B cell (primary cell): ENCODE measurements around the gene RAB3C. TPM values are rescaled to one million over a fixed set of nuclear protein-coding genes. Genes with fewer than 3 reads are reported as not detected.

Experiments used
- ATAC-seq: fragments of 200-7000 bp; cut with Tn5 transposase; one replicate; pipeline ENCODE4 v1.10.0; 2021; ENCODE audit warnings: low read depth, mild to moderate bottlenecking, moderate number of reproducible peaks, moderate library complexity
- CTCF ChIA-PET: fragments of 350-600 bp; sonication (Branson Sonifier 250); formaldehyde crosslinking; loops from one replicate; lab custom pipeline; 2021; ENCODE audit warnings: antibody characterized with exemption, inconsistent platforms; lab: Charles Lee
- POLR2A ChIA-PET: fragments of 350-600 bp; sonication (Branson Sonifier 250); formaldehyde crosslinking; loops from one replicate; lab custom pipeline; 2021; ENCODE audit warnings: antibody characterized with exemption; lab: Charles Lee
- DNase-seq: peaks from one replicate; pipeline ENCODE4 v3.0.0; 2013
- H2AFZ ChIP-seq: 2 replicates; pipeline ENCODE4 v1.6.1; 2012; ENCODE audit warnings: mild to moderate bottlenecking, low read depth, low read length; ENCODE audit not compliant: insufficient read depth, poor library complexity, severe bottlenecking
- H3K27ac ChIP-seq, 2 donors: 1 replicate in 1 of 2; 2 replicates in 1 of 2; pipeline ENCODE4 v1.5.1; 2012 to 2013; ENCODE audit warnings: low read length in 2 of 2, mild to moderate bottlenecking in 2 of 2, moderate library complexity in 1 of 2
- H3K27me3 ChIP-seq, 4 experiments: fragments of 200-600 bp in 1 of 4; sonication (generic) in 1 of 4; replicated peaks in 1 of 4; 1 replicate in 2 of 4; 2 replicates in 2 of 4; pipeline versions ENCODE4 v1.6.1 to v1.7.0; 2013 to 2016; ENCODE audit warnings: low read length in 3 of 4, mild to moderate bottlenecking in 2 of 4, mixed read lengths in 1 of 4, moderate library complexity in 1 of 4; ENCODE audit not compliant: insufficient read depth in 4 of 4, control insufficient read depth in 3 of 4; ENCODE audit errors: control extremely low read depth in 1 of 4
- H3K36me3 ChIP-seq, 2 experiments: replicated peaks in 1 of 2; 1 replicate in 1 of 2; 2 replicates in 1 of 2; pipeline versions ENCODE4 v1.6.1 to v1.7.1; 2013; ENCODE audit warnings: low read length in 1 of 2; ENCODE audit not compliant: insufficient read depth in 2 of 2, control insufficient read depth in 1 of 2; ENCODE audit errors: control extremely low read depth in 1 of 2, extremely low read depth in 1 of 2
- H3K4me1 ChIP-seq, 2 donors: fragments of 200-600 bp in 1 of 2; sonication (generic) in 1 of 2; 1 replicate in 1 of 2; 2 replicates in 1 of 2; pipeline versions ENCODE4 v1.5.1 to v1.6.1; 2013 to 2017; ENCODE audit warnings: low read length in 2 of 2; ENCODE audit not compliant: control insufficient read depth in 2 of 2, insufficient read depth in 2 of 2
- H3K4me2 ChIP-seq: replicated peaks from 2 replicates; pipeline ENCODE3; 2012; ENCODE audit warnings: mild to moderate bottlenecking, low read depth, low read length; ENCODE audit not compliant: poor library complexity, severe bottlenecking
- H3K4me3 ChIP-seq, 5 experiments: fragments of 200-600 bp in 1 of 5; sonication (generic) in 1 of 5; 1 replicate in 3 of 5; 2 replicates in 2 of 5; pipeline versions ENCODE4 v1.5.1 to v1.7.0; 2011 to 2016; ENCODE audit warnings: low read length in 4 of 5, mild to moderate bottlenecking in 4 of 5, low read depth in 2 of 5, control low read depth in 1 of 5, moderate library complexity in 1 of 5; ENCODE audit not compliant: insufficient read depth in 1 of 5; ENCODE audit errors: control extremely low read depth in 1 of 5, extremely low read depth in 1 of 5
- H3K79me2 ChIP-seq: fragments of 200-600 bp; sonication (generic); one replicate; pipeline ENCODE4 v1.6.0; 2016; ENCODE audit warnings: low read length; ENCODE audit not compliant: control insufficient read depth, insufficient read depth
- H3K9ac ChIP-seq: fragments of 200-600 bp; sonication (generic); 2 replicates; pipeline ENCODE4 v1.6.1; 2017; ENCODE audit warnings: mild to moderate bottlenecking, low read length, moderate library complexity
- H3K9me3 ChIP-seq, 3 donors: one replicate each; pipeline versions ENCODE4 v1.6.1 to v1.7.1; 2013; ENCODE audit warnings: low read length in 2 of 3; ENCODE audit not compliant: control insufficient read depth in 2 of 3, insufficient read depth in 1 of 3; ENCODE audit errors: control extremely low read depth in 1 of 3
- H4K20me1 ChIP-seq: 2 replicates; pipeline ENCODE4 v1.6.0; 2012; ENCODE audit warnings: mild to moderate bottlenecking, low read length; ENCODE audit not compliant: insufficient read depth, control insufficient read depth, poor library complexity, severe bottlenecking
- H3K27ac Mint-ChIP-seq: one replicate; pipeline ENCODE4 v1.8.0; 2021; ENCODE audit warnings: mixed read lengths
- H3K27me3 Mint-ChIP-seq: one replicate; pipeline ENCODE4 v1.8.0; 2021; ENCODE audit warnings: mixed read lengths
- H3K4me1 Mint-ChIP-seq: one replicate; pipeline ENCODE4 v1.8.0; 2021; ENCODE audit warnings: mixed read lengths
- H3K4me3 Mint-ChIP-seq: one replicate; pipeline ENCODE4 v1.8.0; 2021; ENCODE audit warnings: mixed read lengths
- H3K9me3 Mint-ChIP-seq: one replicate; pipeline ENCODE4 v1.8.0; 2022; ENCODE audit warnings: mixed read lengths; ENCODE audit not compliant: insufficient read depth
- CTCF ChIP-seq: fragments of 200-600 bp; IDR thresholded peaks from one replicate; pipeline ENCODE4 v1.8.0; 2022; ENCODE audit warnings: antibody characterized with exemption, mild to moderate bottlenecking
- EZH2 ChIP-seq: IDR thresholded peaks from 2 replicates; pipeline ENCODE4 v1.6.1; 2012; ENCODE audit warnings: borderline replicate concordance, low read depth, mild to moderate bottlenecking, moderate library complexity, low read length; ENCODE audit not compliant: insufficient read depth, poor library complexity, severe bottlenecking
- WGBS: methylation state at CpG from one replicate; pipeline ENCODE4 v1.1.5; 2013; ENCODE audit warnings: missing lambda C conversion rate; ENCODE audit not compliant: insufficient coverage; 5-methylcytosine and 5-hydroxymethylcytosine counted together
- intact Hi-C: fragments of 100-400 bp; cut with micrococcal nuclease; formaldehyde crosslinking; loops from one replicate; pipeline ENCODE4 v1.10.0; 2022
- polyA plus RNA-seq: library from polyadenylated mRNA; depleted of rRNA; stranded (reverse); fragments of >200 nt; gene quantifications from 2 replicates; pipeline ENCODE4 v1.2.3, GENCODE V29; 2012
- total RNA-seq, 2 donors: library from RNA; stranded (reverse); fragments of 120-200 nt in 1 of 2; gene quantifications; 1 replicate in 1 of 2; 2 replicates in 1 of 2; pipeline versions ENCODE4 v1.2.3 to v1.2.4, GENCODE V29; 2013 to 2022

RAB3C gene
- total and polyA plus RNA-seq, 2 donors (not counting 1 experiment from before 2014, with no cell fraction given), result 0.20 to 0.58 TPM

GRCh38 chr5:58649716-58650115 lies 66.8 kb downstream of the RAB3C start:
- peaks cover 0 to 4% of the 10 kb centered on the region in 2 donors for H3K4me1 ChIP-seq
- CTCF ChIA-PET, result no interaction called here
- no peaks in the 10 kb centered on the region for H4K20me1 ChIP-seq
- peaks cover 7% of the 10 kb centered on the region for H3K4me1 Mint-ChIP-seq
- H3K4me2 ChIP-seq, result no peak overlapping the region
- H3K9ac ChIP-seq, result no peak overlapping the region
- DNase-seq, result no peak
- no peak overlapping the region for H3K4me3 ChIP-seq
- no peak overlapping the region for H3K27ac ChIP-seq
- H3K27me3 Mint-ChIP-seq, result peaks cover 4% of the 10 kb centered on the region
- no peak overlapping the region for H2AFZ ChIP-seq
- intact Hi-C loops, result no loop called here
- no peak overlapping the region for H3K27ac Mint-ChIP-seq
- H3K9me3 Mint-ChIP-seq, result no peaks in the 10 kb centered on the region
- no peaks in the 10 kb centered on the region for H3K79me2 ChIP-seq
- ATAC-seq, result no peak
- H3K9me3 ChIP-seq, result no peaks in the 10 kb centered on the region
- no peak for TF ChIP-seq EZH2
- no peak for TF ChIP-seq CTCF
- WGBS, result 71% methylated on average over 2 of the region's 2 CpGs
- no peaks in the 10 kb centered on the region for H3K36me3 ChIP-seq
- POLR2A ChIA-PET, result no interaction called here
- no peak overlapping the region for H3K4me3 Mint-ChIP-seq
- H3K27me3 ChIP-seq, result no peaks in the 10 kb centered on the region

- H3K79me2 ChIP-seq, result no peaks in the 10 kb centered on the region
- Mint-ChIP-seq H3K4me3 (no peak overlapping the region), H3K27me3 (no peaks in the 10 kb centered on the region), H3K4me1 (peaks cover 7% of the 10 kb centered on the region), H3K9me3 (no peaks in the 10 kb centered on the region), H3K27ac (no peak overlapping the region)
- DNase-seq (no peak), ATAC-seq (no peak)
- H4K20me1 ChIP-seq, result no peaks in the 10 kb centered on the region
- no CpG with 5 or more reads among the region's 1 CpG for WGBS
- CTCF ChIA-PET, result no interaction called here
- H3K4me1 ChIP-seq, result peaks cover 0 to 4% of the 10 kb centered on the region in 2 donors
- peaks cover 0 to 3% (median 0%) of the 10 kb centered on the region in 4 experiments for H3K27me3 ChIP-seq
- no peaks in the 10 kb centered on the region for H3K9me3 ChIP-seq
- TF ChIP-seq CTCF, result no peak
- TF ChIP-seq EZH2, result no peak
- H3K36me3 ChIP-seq, result no peaks in the 10 kb centered on the region
- H2AFZ ChIP-seq, result no peak overlapping the region
- POLR2A ChIA-PET, result no interaction called here
- no peak overlapping the region for H3K4me2 ChIP-seq
- H3K4me3 ChIP-seq, result no peak overlapping the region
- intact Hi-C loops, result no loop called here
- H3K27ac ChIP-seq, result no peak overlapping the region
- no peak overlapping the region for H3K9ac ChIP-seq
Observed at GRCh38 chr5:58653521-58653920, 70.6 kb downstream of the RAB3C start.
